ENCODE data around the gene LSP1. TPM values are rescaled to one million over a fixed set of nuclear protein-coding genes. Genes with fewer than 3 reads are reported as not detected.

The LSP1 gene
- total and polyA plus RNA-seq, 7 donors, result 8.7 to 80.2 (median 32.7) TPM

- DNase-seq, result no peak
- Histone ChIP-seq H3K36me3 (no peaks in the 10 kb centered on the region), H3K27ac (no peak overlapping the region), H3K4me1 (no peaks in the 10 kb centered on the region), H3K9me3 (no peaks in the 10 kb centered on the region), H3K4me3 (no peak overlapping the region), H3K27me3 (no peaks in the 10 kb centered on the region)
- WGBS, 2 donors, result 83 to 89% methylated on average over 22 of the region's 22 CpGs
- no peak for TF ChIP-seq EP300 (IDR thresholded peaks at IDR 0.05)
- TF ChIP-seq POLR2AphosphoS5 (IDR thresholded peaks at IDR 0.05), result no peak
- no peak for TF ChIP-seq POLR2A (IDR thresholded peaks at IDR 0.05)
- intact Hi-C loops (cut with DNase I), result no loop called here
Observed at GRCh38 chr11:1923201-1923956, 70.5 kb downstream of the LSP1 start.

GRCh38 chr11:1924181-1924580 is 71.3 kb downstream of the LSP1 start:
- H3K27me3 ChIP-seq, result no peaks in the 10 kb centered on the region
- H3K4me3 ChIP-seq, result no peak overlapping the region
- no peaks in the 10 kb centered on the region for H3K36me3 ChIP-seq
- no peak for DNase-seq
- intact Hi-C loops (cut with DNase I), result no loop called here
- H3K9me3 ChIP-seq, result no peaks in the 10 kb centered on the region
- WGBS, 2 donors, result 24 to 64% methylated on average over 17 of the region's 17 CpGs
- H3K4me1 ChIP-seq, result no peaks in the 10 kb centered on the region
- TF ChIP-seq POLR2A (IDR thresholded peaks at IDR 0.05) (no peak), EP300 (IDR thresholded peaks at IDR 0.05) (no peak), POLR2AphosphoS5 (IDR thresholded peaks at IDR 0.05) (no peak), CTCF (IDR thresholded peaks at IDR 0.05) (no peak)
- H3K27ac ChIP-seq, result no peak overlapping the region

GRCh38 chr11:1924646-1925372 is 71.9 kb downstream of the LSP1 start:
- Histone ChIP-seq H3K27me3 (no peaks in the 10 kb centered on the region), H3K4me3 (no peak overlapping the region), H3K36me3 (no peaks in the 10 kb centered on the region), H3K9me3 (no peaks in the 10 kb centered on the region), H3K27ac (no peak overlapping the region), H3K4me1 (no peaks in the 10 kb centered on the region)
- WGBS, 2 donors, result 65 to 82% methylated on average over 21 of the region's 21 CpGs
- TF ChIP-seq POLR2A (IDR thresholded peaks at IDR 0.05), result no peak
- TF ChIP-seq EP300 (IDR thresholded peaks at IDR 0.05), result no peak
- no peak for TF ChIP-seq POLR2AphosphoS5 (IDR thresholded peaks at IDR 0.05)
- TF ChIP-seq CTCF (IDR thresholded peaks at IDR 0.05), result no peak
- intact Hi-C loops (cut with DNase I), result no loop called here
- DNase-seq, result no peak

GRCh38 chr11:1925373-1926155 is 72.7 kb downstream of the LSP1 start:
- H3K27me3 ChIP-seq, result no peaks in the 10 kb centered on the region
- WGBS, 2 donors, result 86 to 92% methylated on average over 23 of the region's 23 CpGs
- no peak for DNase-seq
- H3K4me1 ChIP-seq, result no peaks in the 10 kb centered on the region
- no peak for TF ChIP-seq POLR2AphosphoS5 (IDR thresholded peaks at IDR 0.05)
- TF ChIP-seq POLR2A (IDR thresholded peaks at IDR 0.05), result no peak
- TF ChIP-seq CTCF (IDR thresholded peaks at IDR 0.05), result no peak
- no peak for TF ChIP-seq EP300 (IDR thresholded peaks at IDR 0.05)
- no peak overlapping the region for H3K4me3 ChIP-seq
- H3K27ac ChIP-seq, result no peak overlapping the region
- no peaks in the 10 kb centered on the region for H3K9me3 ChIP-seq
- intact Hi-C loops (cut with DNase I), result no loop called here
- H3K36me3 ChIP-seq, result no peaks in the 10 kb centered on the region

Data from sigmoid colon (tissue), 7 donors.